Amygdala (tissue), 56 donors: ENCODE results near the gene CLEC20A.

Experiments used
- DNase-seq, 56 donors: peaks; one replicate each; lab custom pipeline; 2025; lab: John Stamatoyannopoulos, UW

CLEC20A gene

GRCh38 chr1:178434360-178434759 is 62.4 kb downstream of the CLEC20A start:
- no peak for DNase-seq
